GM18499 (cell line): ENCODE results near the gene MRPL58.
"Not testable (repeated sequence)": the region's sequence is repeated elsewhere in the genome, so short reads cannot be mapped to it uniquely, and the experiment has no call there.

Experiments
- ATAC-seq: cut with Tn5 transposase; IDR thresholded peaks from one replicate; pipeline ENCODE4 v1.9.1; 2021; ENCODE audit warnings: moderate number of reproducible peaks; ENCODE audit not compliant: insufficient read depth, unreplicated experiment

Gene MRPL58

DNA sequence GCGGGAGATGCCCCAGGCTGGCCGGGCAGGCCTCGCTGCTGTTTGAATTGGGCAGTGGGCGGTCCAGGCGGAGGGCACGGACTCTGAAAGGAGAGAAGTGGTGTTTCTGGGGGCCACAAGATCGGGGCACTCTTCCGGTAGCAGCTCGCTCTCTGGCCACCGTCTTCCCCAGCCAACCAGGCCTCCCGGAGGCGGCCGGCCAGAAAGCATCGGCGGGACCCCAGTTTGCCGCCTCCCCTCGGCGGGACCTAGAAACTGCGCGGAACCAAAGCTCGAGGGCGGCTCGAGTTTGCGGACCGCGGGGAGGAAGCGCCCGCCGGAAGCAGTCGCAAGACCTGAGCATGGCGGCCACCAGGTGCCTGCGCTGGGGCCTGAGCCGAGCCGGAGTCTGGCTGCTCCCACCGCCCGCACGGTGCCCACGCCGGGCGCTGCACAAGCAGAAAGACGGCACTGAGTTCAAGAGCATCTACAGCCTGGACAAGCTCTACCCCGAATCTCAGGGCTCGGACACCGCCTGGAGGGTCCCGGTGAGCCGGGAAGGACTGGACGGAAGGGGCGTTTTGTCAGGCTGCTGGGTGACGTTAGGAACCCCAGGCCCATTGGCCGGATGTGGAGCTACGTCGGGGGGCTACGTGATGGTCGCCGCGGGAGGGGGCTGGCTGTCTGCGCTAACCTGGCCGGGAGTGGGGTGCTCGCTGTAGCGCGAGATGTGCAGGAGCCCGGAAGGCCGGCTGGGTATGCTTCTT is at the start of gene MRPL58:
Gene MRPL58, plus strand, starts transcription at position 325 of the 746 bp plus-strand sequence. Its CDS starts 17 bp downstream, at position 342.
- ATAC-seq = no peak

DNA sequence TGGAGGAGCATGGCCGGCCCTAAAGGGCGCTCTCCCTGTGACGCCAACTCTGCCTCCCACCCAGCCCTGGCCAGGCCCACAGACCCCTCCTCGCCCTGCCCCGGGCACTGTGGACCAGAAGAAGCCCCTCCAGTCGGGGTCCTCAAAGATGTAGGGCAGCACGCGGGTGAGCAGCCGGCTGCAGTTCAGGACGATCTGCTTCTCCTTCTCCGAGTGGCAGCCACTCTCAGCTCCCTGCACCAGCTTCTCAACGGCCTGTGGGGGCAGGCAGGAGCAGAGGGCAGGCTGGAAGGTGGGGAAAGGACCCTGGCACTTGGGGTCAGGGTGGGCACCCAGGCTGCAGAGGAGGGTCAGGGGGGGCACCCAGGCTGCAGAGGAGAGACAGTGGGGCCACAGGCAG is 48.8 kb upstream of the MRPL58 start:
- ATAC-seq = no peak

DNA sequence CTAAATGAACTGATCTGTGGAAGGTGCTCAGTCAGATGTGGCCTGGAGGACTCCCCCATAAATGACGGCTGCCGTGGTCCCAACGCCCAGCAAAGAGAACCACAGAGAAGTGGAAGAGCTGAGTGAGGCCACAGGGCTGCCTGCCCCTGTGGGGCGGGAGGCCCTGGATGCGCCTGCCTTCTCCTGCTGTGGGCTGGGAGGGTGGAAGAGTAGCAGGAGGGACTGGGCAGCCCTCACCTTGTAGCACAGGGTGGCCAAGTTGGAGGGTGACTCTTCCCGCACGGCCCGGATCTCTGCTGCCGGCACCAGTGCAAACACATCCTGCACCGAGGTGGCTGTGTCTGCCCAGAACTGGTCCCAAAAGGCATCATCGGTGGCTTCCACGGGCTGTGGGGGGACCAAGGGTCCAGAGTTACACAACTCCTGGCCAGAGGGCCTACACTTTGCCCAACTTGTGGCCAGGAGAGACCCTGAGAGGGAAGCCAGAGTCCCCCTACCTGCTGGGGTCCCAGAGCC is 48.2 kb upstream of the MRPL58 start:
- ATAC-seq = no peak

DNA sequence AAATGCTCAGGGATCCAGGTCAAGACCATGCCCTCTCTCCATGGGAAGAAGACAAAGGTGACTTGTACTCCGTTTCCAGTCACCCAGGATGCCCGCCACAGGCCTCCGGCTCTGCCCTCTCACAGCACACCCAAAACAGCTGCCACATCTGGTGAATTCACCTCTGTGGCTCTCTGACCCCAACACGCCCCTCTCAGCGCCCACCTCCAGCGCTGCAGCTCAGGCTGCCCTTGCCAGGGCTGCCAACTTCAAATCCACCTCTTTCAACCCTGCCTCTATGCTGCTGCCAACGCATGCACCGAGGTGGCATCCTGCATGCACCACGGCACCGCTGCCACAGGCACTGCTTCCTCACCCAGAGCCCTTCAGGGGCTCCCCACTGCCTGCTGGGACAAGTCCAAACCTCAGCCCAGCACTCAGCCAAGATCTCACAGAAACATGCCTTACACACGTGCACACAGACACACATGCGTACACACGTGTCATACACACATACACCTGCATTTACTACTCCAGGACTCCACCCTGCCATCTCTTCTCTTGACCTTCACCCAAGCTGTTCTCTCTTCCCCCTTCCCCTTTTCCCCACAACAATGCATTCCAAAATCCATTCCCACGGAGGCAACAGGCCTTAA is 47.4 kb upstream of the MRPL58 start:
- ATAC-seq = no peak

DNA sequence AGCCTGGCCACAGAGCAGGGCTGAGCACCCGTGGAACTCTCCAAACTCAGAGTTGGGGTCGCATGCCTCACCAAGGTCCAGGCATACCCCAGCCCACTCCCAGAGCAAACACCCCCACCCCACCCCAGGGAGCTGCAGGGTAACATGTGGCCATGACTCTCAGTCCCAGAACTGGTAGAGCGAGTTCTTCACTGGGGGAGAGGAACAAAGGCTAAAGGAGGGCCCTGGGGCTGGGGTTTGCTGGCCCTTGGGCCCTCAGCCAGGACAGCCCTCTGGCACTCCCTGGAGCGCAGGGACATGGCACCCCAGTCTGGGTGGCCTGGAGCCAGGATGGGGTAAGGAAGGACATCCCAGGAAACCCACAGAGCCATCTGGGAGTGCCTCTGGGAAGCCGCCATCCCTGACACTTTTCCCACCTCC is 44.1 kb upstream of the MRPL58 start:
- no peak for ATAC-seq

DNA sequence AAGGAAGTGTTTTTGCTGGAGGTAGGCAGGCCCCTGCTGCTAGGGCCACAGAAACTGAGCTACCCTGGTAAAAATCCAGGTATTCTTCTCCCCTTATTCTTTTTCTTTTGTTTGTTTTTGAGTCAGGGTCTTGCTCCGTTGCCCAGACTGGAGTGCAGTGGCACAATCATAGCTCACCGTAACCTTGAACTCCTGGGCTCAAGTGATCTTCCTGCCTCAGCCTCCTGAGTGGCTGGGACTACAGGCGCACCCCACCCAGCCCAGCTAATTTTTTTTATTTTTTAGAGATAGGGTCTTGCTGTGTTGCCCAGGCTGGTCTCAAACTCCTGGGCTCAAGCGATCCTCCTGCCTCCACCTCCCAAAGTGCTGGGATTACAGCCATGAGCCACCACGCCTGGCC is 43.0 kb upstream of the MRPL58 start:
- not testable (repeated sequence) for ATAC-seq

DNA sequence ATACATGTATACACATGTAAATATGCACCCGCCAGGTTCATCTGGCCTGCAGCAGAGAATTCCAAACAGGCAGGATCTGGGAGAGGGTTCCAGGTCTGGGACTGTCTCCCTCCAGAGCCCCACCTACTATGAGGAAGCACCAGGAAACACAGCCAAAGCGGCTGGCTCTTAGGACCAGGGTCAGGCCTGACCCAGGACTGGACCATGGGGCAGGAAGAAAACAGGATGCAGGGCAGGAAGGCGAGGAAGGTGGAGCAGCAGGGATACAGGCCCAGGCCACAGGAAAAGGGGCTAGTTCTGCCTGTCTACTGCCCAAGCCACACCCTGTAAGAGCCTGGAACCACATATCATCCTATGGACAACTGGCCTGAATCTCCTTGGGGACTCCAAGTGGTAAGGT is 42.1 kb upstream of the MRPL58 start:
- ATAC-seq = no peak

DNA sequence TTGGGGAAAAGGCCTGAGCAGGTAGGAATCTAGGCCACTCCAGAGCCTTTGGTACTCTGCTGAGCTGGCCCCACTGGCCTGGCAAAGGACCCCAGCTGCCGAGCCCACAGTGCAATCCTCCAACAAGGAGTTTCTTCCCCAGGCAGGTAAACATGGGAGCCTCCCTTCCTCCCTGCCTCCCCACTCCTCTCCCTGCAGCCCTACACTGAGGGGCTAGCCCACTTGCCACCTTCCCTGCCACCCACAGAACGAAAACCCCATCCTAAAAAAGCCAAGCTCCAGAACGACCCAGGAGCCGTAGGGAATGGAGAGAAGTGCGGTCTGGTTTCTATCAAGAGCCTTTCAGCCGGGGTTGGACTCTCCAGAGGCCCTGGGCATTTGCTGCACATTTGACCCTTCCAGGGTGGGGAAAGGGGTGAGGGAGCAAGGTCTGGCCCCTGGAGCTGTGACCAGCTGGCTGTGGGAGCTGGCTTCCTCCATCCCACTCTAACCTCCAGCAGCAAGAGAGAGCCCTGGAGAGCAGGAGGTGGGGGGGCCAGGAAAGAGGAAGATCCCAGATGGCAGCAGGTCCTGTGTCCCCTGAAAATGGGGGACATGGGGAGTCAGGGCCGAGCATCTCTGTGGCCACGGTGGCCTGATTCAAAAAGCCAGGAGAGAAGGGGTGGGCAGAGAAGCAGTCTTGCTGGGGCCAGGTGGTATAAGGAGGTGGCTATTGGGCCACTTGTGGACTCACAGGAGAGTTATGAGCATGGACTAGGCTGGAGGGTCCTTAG is 41.2 kb upstream of the MRPL58 start:
- no peak for ATAC-seq

DNA sequence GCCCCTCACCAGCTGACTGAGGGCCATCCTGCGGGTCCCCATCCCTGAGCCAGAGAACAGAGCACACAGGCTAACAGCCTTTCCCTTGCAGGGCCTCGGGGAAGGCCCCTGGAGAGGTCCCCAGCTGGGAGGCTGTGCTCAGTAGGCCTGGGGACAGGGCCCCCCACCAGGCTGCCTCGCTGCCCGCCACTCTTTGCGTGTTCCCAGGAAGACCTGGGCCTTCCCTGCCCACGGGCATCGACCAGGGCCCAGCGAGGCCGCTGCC is 40.7 kb upstream of the MRPL58 start:
- ATAC-seq = no peak

DNA sequence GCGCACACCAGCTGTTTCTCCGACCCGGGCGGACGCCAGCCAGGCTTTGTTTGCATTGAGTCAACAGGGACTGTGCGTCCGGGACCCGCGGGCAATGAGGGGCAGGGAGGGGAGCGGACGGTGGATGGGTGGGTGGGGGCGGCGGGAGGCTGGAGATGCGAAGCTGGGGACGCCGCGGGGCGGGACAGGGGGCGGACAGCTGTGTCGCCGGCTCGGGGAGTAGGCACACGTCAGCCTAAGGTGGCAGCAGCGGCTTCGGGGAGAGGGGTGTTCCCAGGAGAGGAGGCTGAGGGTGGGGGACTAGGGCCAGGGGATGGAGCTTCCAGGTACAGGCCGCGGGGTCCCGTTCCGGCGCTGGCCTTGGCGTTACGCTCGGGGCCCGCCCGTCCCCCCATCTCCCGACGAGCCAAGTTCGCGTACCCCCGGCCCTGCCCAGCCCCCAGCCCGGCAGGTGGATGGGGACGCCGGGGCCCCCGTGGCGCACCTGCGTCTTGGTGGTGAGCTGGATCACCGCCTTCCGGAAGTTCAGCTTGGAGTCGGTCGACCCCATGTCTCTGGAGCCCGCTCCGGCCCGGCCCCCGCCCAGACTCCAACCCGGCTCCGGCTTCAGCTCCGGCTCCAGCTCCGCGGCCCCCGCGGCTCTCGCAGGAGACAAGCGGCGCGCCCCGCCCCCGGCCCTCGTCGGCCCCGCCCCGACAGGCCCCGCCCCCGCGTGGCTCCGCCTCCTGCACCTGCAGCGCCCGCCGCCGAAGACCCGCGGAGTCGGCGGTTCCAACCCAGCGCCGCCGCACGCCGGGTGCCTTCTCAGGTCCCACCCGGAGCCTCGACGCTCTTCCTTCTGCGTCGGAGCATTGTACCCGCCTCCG is 40.1 kb upstream of the MRPL58 start, which contains the start of gene HID1:
Gene HID1, minus strand, starts transcription at position 653 of the 866 bp plus-strand sequence. Its CDS starts 103 bp downstream, at position 550.
- no peak for ATAC-seq

DNA sequence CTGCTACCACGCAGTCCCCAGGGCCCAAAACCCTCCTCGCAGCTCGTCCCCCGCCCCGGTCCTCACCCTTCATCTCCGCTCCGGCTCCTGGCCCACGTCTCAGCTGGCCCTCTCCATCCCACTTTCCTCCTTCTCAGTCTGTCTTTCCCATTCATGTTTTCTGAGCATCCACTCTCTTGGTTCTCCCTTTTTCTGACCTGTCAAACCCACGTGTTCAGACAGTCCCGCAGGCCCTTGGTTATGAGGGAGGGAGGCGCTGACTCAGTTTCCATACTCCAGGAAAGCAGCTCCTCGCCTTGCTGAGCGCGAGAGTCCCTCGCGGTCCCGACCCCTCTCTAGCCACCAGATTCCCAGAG is 39.5 kb upstream of the MRPL58 start:
- no peak for ATAC-seq

DNA sequence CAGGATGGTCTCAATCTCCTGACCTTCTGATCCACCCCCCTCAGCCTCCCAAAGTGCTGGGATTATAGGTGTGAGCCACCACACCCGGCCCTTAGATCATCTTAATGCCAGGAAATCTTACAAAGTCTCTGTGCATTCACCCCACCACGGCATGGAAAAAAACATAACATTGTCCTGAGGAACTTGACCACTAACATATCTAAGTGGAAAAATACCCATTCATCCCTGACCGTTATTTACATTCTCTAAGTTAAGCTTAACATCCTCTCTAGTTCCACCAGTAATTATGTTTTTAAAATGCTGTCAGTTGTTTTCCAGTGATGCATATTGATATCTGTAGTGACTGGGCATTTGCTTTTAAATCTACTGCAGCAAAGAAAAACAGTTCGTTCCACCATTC is 36.5 kb upstream of the MRPL58 start:
- no peak for ATAC-seq

DNA sequence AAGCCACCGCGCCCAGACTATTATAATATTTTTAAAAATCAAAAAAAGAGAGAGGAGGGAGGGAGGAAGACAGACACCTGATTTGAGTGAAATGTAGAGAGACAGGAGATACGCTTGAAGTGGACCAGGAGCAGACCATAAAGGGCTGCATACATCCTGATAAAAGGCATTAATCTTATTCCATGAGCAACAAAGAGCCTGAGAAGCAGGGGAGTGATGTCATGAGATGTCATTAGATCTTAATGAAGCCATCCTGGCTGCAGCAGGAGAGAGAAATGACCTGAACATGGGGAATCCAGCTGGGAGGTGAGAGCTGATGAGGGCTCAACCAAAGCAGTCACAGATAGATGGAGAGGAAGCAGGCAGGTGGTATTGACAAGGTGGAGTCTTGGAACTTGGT is 34.7 kb upstream of the MRPL58 start:
- no peak for ATAC-seq

DNA sequence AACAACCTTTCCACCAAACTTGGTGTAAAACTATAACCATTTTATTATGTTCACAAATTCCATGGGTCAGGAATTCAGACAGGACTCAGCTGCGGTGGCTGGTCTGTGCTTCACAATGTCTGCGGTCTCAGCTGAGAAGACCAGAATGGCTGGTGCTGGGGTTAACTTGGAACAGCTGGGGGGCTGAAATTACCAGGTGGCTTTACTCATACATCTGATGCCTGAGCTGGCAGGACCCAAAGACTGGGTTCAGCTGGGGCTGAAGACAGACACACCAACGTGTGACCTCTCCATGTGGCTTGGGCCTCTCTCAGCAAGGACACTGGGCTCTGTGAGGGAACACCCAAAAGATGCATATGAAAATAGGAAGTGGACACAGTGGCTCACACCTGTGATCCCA is 34.2 kb upstream of the MRPL58 start:
- no peak for ATAC-seq

DNA sequence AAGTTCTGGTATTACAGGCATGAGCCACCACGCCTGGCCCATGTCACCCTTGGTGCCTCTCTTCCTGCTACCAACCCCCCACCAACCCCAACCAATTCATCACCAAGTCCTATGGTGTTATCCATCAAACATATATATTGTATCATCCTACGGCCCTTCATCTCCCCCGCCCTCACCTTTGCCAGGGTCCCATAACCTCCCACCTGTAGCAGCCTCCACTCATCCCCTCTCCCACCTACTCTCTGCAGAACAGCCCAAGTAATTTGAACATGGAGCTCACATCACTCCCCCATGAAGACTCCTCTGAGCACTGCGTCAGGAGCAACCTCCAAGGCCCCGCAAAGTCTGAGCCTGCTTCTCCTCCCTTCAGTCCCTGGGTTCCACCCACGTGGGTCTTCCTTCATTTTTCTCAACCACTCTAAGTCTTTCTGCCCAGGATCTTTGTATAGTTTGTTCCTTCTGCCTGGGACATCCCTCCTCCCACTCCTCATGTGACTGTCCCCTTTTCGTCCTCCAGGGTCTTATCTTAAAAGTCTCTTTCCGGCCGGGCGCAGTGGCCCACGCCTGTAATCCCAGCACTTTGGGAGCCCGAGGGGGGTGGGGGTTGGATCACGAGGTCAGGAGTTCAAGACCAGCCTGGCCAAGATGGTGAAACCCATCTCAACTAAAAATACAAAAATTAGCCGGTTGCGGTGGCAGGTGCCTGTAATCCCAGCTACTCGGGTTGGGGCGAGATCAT is 32.9 kb upstream of the MRPL58 start:
- no peak for ATAC-seq

DNA sequence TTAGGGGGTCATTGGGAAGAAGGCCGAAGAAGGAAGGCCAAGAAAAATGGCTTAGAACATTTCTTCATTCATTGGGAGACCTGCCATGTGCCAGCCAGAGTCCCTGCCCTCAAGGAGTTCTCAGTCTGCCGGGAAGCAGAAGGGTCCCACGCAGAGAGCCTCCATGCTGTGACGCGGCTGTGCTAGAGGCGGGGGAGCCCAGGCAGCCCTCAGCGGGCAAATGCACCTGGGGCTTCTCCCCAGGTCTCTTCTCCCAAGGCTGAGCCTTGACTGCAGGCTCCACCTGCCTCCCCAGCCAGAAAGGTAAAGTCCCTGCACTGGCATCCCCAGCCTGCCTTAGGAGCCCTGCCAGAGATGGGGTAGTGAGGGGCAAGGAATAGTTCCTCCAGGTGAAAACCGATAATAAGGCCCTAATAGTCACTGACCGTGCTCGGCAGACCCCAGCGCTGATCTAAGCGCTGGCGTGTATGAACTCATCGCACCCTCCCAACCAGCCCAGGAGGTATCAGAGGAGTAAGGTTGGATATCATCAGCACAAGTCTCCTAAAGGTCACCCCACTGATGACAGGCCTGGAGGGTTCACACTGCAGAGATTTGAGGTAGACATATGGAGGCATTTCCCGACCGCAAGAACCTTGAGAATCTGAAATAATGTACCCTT is 31.0 kb upstream of the MRPL58 start:
- no peak for ATAC-seq

DNA sequence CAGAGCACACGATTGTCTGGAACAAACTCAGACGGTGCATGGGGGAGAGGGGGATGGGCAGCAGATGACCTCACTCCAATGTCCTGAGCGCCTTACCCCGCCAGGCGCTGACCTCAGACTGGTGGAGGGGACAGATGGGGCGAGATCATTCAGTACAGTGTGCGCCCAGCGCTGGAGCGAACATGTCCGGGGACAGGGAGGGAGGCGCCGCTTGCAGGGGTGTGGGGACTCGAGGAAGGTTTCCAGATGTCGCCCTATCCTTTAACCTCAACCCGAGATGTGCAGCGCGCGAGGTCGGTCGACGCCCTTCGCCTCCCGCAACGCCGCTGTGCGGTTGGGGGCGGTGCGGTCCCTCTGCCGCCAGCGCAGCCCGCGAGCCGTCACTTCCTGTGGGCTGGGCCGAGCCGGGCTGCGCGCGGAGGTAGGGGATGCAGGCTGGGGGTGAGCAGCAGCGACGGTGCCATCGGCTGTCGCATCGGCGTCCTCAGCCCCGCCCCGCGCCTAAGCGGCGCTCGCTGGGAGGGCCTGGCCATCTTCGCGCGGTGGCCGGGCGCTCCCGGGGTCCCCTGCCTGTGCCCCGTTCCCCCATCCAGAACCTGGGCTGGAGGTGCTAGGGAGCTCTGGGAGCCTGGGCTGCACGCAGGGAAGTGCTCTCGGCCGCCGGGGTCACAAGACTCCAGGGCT is 30.3 kb upstream of the MRPL58 start:
- no peak for ATAC-seq

DNA sequence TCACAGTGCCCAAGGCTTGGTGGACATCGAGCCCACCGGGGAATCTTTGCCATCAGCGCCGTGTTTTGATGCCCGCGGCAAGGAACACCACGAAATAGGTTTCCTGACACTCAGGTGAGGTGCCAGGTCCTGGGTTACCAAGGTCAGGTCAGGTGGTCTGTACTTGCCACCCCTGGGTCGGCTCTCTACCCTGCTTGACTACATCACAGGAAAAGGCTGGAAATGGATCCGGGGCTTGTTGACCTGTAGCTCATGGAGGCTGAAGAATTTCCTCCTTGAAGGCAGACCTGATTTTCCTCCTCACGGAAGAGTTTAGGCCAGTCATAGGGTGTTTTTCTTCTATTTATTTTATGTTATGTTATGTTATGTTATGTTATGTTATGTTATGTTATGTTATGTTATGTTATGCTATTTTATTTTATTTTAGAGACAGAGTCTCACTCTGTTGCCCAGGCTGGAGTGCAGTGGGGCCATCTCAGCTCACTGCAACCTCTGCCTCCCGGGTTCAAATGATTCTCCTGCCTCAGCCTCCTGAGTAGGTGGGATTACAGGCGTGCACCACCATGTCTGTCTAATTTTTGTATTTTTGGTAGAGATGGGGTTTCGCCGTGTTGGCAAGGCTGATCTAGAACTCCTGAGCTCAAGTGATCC is 29.7 kb upstream of the MRPL58 start:
- ATAC-seq = not testable (repeated sequence)
